Stimulated activated CD8-positive, alpha-beta memory T cell treated with anti-CD3 and anti-CD28 coated beads, Interleukin-12 subunit alpha, Interleukin-12 subunit beta, amount 100 ng/mL, for 4 hours (primary cell): ENCODE results near the gene BPIFA3.
"Not testable (repeated sequence)": the region's sequence is repeated elsewhere in the genome, so short reads cannot be mapped to it uniquely, and the experiment has no call there.

Experiments
- DNase-seq: peaks from one replicate; pipeline ENCODE4 v3.0.0-alpha.2; 2020; ENCODE audit warnings: low read depth

BPIFA3 gene

DNA sequence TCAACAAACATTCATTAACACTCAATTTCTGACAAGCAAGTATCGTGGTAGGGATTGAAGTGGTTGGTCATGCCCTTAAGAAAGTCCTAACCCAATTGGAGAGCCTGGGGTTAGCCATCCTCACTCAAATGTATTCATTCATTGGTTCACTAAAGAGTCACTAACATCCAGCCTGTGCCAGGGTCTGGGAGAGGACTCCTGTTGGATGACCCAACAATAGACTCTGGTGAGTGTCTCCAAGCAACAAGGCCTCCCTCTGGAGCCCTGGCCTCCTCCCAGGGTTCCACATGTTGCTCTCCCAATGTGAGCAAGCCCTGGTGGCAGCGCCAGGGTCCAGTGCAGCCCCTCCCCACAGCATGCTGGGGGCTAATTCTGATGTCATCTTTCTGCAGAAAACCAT, at the start of gene BPIFA3:
Gene BPIFA3 (plus strand): TSS at position 301 of the 400 bp plus-strand sequence. CDS start 185 bp downstream, outside the sequence.
- no peak for DNase-seq

DNA sequence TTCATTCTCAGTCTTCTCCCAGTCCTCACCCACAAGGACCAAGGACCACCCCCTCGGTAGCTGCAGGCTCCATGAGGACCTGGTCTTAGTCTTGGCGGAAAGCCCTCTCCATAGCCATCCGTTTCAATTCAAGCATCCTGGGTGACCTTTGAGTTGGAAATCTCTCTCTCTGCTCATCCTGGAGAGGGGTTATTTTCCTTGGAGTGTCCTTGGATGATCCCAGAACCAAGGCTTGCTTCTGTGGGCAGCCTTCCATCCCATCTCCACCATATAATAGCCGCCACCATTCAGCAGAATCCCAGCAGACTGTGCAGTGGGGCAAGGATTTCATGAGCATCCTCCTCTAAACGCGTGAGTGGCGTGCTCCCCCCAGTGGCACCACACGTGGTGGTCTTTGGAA, 49.3 kb upstream of the BPIFA3 start, which contains the start of gene BPIFA2:
Gene BPIFA2 (plus strand): TSS at position 301 of the 400 bp plus-strand sequence. CDS start 987 bp downstream, outside the sequence.
- no peak for DNase-seq

DNA sequence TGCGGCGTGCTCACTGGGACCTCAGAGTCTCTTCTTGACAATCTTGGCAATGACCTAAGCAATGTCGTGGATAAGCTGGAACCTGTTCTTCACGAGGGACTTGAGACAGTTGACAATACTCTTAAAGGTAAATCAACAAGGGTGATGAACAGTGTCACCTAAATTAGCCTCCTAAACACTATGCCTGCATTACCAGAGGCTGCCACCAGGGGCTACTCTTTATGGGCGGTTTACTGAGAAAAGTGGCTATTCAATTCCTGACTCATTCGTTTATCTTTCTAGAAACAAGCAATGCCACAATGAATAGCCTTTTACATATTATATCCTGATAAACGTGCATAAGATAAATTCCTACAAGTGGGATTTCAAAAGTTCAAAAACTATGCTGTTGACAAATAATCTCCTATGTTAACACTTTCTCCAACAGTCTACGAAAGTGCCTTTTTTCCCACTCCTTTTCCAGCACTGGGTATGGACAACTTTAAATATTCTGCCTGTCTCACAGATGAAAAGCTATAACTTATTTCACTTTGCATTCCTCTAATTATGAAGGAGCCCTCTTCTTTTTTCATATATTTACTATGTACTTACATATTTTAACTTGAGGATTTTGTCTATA, 47.9 kb upstream of the BPIFA3 start:
- DNase-seq, result no peak

DNA sequence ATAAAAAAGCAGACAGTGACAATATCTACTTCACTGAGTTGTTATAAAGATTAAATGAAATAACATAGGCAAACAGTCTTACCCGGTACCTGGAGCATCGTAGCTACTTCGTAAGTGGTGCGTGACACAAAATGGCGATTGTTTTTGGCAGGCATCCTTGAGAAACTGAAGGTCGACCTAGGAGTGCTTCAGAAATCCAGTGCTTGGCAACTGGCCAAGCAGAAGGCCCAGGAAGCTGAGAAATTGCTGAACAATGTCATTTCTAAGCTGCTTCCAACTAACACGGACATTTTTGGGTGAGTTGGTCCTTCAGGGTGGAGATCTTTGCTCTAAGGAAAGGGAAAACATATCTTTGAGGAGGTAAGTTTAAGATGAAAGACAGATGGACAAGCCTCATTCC, 44.4 kb upstream of the BPIFA3 start:
- DNase-seq, result no peak

DNA sequence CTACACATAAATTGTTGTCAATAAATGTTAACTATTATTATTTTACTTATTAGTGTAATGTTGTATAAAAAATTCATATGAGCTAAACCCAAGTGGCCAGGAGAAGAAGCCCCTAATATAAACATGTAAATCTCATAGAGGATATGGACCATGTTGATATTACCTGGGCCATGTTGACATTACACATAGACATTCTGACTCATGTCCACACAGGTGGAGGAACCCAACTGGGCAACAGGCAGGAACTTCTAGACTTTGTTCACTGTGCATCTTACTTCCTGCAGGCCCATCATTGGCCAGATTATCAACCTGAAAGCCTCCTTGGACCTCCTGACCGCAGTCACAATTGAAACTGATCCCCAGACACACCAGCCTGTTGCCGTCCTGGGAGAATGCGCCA, 42.0 kb upstream of the BPIFA3 start:
- no peak for DNase-seq

DNA sequence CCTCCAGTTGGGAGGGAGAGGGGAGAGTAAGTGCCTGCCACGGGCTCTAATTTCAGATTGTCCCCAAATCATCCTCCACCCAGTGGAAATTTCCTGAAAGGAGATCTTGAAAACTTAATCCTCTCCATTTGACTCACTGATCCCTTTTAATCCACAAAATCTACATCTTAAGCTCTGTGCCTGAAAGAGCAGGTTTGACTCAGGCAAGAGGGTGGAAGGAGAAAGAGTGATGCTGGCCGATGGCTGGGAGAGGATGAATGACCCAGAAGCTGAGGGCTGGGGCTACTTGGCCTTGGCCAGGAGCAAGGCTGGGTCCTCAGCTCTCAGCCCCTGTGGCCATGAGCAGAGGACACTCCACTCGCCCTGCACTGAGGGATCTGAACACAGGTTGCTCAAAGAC, 41.1 kb upstream of the BPIFA3 start:
- no peak for DNase-seq

DNA sequence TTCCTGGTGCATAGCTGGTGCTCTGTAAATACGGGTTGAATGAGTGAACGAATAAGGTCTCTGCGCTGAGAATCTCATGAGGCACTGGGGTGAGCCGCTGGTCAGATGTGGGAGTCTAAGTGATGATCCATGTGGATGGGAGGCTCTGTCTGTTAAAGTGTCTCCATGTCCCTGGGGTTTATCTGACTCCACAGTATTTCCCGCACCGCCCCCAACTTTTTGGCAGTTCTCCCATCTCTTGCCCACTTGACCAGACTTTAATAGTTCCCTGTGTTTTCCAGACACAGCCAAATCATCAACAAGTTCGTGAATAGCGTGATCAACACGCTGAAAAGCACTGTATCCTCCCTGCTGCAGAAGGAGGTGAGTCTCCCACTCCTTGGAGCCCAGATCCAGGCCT, 39.3 kb upstream of the BPIFA3 start:
- no peak for DNase-seq

DNA sequence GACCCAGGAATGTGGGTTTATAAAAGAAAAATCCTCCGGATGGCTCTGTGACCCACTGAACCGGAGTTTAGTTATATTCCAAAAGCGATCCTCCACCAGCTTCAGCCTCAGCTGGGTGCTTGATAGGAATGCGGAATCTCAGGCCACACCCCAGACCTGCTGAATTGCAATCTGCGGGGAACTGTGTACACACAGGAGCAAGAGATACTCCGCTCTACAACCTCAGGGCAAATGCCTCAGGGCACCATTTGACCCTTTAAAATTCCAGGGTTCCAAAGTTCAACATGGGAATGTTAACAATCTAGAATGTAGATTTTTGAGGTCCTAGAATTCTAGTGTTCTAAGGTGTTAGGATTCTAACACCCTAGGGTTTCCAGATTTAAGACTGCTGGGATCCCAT, 38.4 kb upstream of the BPIFA3 start:
- no peak for DNase-seq

DNA sequence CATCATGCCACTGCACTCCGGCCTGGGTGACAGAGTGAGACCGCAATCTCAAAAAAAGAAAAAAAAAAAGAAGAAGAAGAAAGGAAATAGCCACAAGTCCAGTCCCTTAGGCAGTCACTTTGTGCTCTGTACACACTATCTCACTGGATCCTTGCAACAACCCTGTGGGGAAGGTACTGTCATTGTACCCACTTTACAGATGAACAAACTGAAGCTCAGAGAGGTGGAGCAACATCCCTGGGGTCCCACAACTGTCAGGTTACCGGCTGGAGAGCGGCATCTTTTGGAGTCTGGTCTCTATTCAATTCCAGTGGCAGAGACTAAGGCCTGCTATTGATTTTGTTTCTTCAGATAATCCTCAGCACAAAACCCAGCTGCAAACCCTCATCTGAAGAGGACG, 37.0 kb upstream of the BPIFA3 start:
- no peak for DNase-seq

DNA sequence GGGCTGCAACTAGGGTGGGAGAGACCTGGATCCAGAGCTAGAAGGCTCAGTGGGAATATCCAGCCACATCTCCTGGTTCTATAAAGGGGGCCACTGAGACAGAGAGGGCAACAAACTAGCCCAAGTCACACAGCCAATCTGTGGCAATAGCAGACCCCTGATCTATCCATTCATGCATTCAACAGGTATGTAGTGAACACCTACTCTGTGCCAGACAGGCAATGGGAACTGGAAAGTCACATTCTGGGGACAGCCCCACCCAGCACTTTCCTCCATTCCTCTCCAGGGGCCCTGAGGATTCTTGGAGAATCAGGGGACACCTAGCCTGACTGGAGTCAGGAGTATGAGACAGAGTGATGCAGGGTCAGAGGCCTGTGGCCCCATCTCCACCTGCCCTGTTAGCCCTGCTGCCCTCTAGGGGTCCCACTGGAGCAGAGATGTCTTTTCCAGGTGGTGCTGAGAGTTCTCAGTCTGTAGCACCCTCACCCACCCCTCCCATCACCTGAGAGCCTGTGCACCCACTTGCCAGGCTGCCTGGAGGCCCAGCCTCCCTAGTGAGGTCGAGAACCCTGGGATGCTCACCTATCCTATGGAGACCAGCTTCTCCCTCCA, 35.6 kb upstream of the BPIFA3 start:
- no peak for DNase-seq

DNA sequence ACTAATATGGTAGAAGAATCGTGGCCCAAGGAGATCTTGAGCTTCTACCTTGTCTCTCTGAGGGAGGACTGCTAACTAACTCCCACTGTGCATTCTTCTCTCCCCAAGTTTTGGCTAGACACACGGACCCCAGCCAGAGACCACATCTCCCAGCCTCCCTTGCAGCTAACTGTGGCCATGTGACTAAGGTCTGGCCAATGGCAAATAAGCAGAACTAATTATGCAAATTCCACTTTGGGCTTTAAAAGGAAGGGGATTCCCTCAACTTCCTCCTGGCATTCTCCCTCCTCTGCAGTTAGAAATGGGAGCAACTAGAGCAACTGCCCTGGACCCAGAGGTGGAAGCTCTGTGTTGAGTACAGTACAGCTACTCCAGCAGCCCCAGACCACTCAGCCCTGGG, 33.8 kb upstream of the BPIFA3 start:
- DNase-seq, result no peak

DNA sequence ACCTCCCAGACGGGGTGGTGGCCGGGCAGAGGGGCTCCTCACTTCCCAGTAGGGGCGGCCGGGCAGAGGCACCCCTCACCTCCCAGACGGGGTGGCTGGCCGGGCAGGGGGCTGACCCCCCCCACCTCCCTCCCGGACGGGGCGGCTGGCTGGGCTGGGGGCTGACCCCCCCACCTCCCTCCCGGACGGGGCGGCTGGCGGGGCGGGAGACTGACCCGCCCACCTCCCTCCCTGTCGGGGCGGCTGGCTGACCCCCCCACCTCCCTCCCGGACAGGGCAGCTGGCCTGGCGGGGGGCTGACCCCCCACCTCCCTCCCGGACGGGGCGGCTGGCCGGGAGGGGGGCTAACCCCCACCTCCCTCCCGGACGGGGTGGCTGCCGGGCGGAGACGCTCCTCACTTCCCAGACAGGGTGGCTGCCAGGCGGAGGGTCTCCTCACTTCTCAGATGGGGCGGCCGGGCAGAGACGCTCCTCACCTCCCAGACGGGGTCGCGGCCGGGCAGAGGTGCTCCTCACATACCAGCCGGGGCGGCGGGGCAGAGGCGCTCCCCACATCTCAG, 32.0 kb upstream of the BPIFA3 start:
- not testable (repeated sequence) for DNase-seq

DNA sequence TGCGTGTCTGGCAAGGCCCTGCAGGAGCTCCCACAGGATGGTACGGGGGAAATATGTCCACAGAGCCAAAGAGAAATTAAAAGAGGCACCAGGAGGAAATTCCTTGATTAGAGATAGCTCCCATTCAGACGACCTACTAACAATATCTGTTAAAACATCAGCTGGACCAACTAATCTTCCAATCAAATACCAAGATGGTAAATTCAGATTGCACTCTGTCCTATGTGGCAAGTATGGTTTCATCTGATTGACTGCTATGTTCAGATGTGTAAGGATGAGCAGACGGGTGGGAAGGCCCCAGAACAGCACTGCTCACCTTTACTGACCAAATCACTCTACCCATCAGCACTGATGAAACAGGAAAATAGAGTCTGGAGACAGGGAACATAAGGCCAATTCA, 29.7 kb upstream of the BPIFA3 start:
- DNase-seq, result no peak

DNA sequence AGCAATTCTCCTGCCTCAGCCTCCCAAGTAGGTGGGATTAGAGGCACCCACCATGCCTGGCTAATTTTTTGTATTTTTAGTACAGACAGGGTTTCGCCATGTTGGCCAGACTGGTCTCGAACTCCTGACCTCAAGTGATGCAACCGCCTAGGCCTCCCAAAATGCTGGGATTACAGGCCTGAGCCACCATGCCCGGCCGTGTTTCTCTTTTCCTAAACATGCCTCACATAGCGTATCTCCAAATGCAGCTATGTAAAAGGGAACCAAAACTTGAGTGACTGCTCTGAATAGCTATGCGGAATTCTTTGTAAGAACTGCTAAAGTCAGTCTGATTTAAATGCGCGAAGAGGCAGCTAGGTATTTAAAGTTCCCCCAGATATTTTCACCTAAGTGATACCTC, 28.7 kb upstream of the BPIFA3 start:
- DNase-seq, result no peak

DNA sequence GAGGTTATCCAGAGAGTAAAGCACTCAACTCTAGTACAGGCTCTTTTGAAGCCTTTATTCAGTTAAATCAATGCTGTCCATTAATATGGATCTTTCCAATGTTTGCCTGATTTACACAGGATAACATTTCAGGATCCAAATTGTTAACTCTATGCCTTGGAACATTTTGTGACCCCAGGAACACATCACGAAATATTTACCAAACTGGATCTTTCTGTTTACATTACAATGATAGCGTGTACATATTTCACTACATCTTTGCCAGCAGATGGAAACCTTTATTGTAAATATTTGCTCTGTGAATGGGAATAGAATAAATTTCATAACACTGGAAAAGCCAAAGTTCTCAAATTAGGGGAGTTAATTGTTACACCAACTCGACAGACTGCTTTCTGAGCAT, 25.7 kb upstream of the BPIFA3 start:
- no peak for DNase-seq

DNA sequence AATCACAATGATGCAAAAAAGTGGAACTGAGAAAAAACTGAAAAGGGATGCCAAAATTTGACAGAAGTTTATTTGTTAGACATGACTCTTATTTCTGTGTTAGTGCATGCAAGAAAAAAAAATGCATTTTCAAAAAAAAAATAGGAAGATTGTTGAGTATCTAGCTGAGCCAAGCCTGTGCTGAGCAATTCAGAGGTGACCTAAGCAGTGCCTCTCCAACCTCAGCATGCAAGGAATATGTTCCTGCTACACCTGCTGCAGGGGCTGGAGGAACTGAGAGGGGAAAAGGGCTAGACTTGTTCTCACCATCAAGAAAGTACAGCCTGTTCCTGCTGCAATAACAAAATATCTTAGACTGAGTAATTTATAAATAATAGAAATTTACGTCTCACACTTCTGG, 25.2 kb upstream of the BPIFA3 start:
- DNase-seq, result no peak

DNA sequence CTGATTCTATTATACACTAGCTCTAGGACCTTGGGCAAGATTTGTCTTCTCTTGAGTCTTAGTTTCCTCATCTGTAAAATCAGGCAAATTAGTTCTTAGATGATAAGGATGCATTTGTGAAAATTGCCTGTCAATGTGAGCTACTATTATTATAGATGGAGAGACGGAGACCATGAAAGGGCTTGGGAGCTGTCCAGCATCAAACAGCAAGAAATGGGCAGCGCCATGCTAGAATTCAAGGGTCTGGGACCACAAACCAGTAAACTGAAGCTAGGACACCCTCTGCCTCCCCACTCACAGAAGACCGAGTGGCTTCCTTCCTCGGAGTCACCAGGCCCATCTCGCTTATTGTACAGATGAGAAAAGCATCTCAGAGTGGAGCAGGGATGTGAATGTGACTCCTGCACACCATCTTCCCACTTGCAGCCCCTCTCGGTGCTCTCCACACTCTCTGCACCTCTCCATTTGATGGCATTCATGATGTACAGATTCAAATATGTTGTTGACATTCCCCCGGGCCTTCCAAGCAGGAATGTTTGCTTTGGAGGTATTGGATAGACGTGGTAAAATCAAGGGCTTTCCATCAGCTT, 24.1 kb upstream of the BPIFA3 start:
- DNase-seq, result no peak

DNA sequence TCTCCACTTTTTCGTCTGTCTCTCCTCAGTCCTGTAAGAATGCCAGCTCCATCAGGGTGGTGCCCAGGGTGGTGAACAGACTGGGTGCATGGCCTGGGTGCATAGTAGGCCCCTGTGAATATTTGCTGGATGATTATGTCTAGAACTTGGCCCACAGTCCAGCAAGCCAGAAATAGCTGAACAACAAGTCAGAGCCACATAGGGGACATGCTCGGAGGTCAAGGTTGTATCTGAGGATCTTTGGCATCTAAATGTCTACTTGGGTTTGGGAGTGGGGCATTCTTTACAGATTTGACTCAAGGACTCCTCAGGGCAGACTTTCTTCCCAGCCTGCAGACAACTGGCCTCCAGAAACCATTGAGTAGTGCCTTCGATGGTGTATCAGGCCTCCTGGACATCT, 18.1 kb upstream of the BPIFA3 start:
- no peak for DNase-seq

DNA sequence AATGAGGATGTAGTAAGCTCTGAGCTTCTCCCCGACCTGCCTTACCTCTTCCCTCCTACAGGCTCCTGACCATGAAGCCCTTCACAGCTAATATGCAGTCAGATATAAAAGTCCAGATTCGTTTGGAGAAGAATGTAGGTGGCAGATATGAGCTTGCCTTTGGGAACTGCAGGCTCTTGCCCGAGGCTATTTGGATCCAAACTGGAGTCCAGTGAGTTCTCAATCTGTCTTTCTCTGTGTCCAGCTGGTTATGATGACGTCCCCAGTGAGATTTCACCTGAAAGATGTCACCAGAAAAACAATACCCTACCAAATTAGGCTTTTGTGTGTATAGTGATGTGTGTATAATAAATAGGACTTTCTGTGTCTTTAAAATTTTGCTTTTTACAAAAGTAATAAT, 14.7 kb upstream of the BPIFA3 start:
- DNase-seq, result no peak

DNA sequence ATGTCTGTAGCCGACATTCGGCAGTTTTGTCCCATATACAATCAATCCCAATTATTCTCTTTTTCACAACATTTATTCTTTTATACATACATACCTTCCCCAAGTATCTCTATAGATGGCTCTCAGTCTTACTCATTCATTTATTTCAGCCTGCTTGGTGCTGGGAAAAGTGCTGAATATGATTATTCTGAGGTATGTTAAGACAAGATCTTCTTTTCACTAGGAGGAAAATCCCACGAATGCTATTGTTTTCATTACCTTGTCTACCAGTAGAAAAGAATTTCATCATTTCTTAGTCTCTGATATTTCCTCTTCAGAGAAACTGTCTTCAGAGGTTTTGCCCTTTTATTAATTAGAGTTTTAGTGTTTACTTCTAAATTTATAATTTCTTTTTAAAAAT, 13.7 kb upstream of the BPIFA3 start:
- no peak for DNase-seq

DNA sequence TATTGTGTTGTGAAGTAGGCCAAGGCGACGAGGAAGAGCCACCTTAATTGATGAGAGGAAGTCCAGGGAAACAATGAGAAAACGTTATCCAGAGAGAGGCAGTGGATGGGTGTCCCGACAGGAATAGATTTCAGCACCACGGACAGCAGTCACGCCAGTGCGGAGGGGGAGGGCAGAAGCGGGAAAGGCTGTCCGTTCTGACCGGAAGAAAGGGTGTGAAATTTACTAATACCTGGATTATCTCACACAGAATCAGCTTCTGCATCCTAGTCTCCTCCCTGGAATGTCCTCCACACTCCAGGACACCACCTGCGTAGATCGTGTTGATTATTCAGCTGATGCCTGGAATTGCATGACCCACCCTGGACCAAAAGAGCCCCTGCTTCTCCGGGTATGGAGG, 7.4 kb upstream of the BPIFA3 start:
- no peak for DNase-seq

DNA sequence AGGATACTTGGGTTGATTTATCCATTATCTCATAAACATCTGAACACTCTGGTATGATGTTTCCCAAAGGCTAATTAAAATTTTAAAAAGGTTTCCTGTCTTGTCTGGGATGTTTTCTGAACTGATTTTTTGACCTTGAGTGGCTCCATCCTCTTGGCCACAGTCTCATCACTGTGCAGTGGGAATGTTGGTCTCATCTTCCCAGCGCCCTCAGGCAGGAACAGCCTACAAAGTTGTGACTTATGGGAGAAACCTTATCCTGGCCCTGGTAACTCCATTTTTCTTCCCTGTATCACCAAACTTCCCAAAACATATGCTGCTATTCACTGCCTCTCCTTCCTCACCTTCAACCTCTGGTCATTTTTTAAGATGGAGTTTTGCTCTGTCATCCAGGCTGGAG, 6.8 kb upstream of the BPIFA3 start:
- no peak for DNase-seq

DNA sequence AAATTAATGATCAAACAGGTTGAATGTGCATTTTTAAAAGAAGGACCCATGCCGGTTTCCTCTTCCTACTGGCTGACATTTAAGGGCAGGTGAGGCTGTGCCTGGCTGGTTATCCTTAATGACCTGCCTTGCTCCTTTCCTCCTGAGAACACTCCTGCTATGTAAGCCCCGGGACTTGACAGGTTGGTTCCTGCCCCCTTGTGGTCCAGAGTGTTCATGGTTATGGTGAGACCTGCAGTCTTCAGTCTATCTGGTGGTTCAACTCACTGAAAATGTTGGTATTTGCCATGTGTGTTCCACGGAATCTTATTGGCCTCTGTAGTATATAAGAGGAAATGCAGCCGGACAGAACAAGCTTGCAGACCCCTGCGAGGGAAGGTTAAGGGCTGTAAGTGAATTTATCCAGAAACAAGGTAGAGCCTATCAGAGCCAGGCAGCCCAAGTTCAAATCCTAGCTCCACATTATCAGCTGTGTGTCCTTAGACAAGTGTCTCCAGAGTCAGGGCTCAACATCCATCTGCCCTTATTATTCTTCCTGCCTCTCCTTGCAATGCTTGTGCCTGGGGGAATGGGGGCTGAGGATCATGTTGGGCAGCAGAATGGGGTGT, 5.2 kb upstream of the BPIFA3 start:
- no peak for DNase-seq
